WERI-Rb-1 (cell line): ENCODE results near the gene LRRC8C.

ENCODE experiments used
- DNase-seq: peaks from one replicate; pipeline ENCODE4 v3.0.0-alpha.2; 2020
- H3K27ac ChIP-seq: fragments of 250-450 bp; sonication (Bioruptor Pico); 2 replicates; pipeline ENCODE4 v1.5.1; 2020; ENCODE audit warnings: mild to moderate bottlenecking, moderate library complexity
- H3K27me3 ChIP-seq: fragments of 250-450 bp; sonication (Bioruptor Pico); 2 replicates; pipeline ENCODE4 v1.5.1; 2021; ENCODE audit warnings: mild to moderate bottlenecking, low read depth, moderate library complexity; ENCODE audit not compliant: insufficient read depth, severe bottlenecking
- H3K36me3 ChIP-seq: fragments of 250-450 bp; sonication (Bioruptor Pico); 2 replicates; pipeline ENCODE4 v1.5.1; 2020; ENCODE audit warnings: mild to moderate bottlenecking, moderate library complexity
- H3K4me3 ChIP-seq: 2 replicates; pipeline ENCODE4 v1.5.1; 2011; ENCODE audit warnings: low read depth, mild to moderate bottlenecking, control low read depth, low read length
- H3K9me3 ChIP-seq: fragments of 250-450 bp; sonication (Bioruptor Pico); 2 replicates; pipeline ENCODE4 v1.5.1; 2021; ENCODE audit warnings: mild to moderate bottlenecking, moderate library complexity; ENCODE audit not compliant: severe bottlenecking
- TF ChIP-seq, protein P1 (sequence below): IDR thresholded peaks from 2 replicates; pipeline ENCODE4 v1.5.1; 2011; ENCODE audit warnings: low read depth, mild to moderate bottlenecking, control low read depth, inconsistent platforms, low read length

The LRRC8C gene

DNA sequence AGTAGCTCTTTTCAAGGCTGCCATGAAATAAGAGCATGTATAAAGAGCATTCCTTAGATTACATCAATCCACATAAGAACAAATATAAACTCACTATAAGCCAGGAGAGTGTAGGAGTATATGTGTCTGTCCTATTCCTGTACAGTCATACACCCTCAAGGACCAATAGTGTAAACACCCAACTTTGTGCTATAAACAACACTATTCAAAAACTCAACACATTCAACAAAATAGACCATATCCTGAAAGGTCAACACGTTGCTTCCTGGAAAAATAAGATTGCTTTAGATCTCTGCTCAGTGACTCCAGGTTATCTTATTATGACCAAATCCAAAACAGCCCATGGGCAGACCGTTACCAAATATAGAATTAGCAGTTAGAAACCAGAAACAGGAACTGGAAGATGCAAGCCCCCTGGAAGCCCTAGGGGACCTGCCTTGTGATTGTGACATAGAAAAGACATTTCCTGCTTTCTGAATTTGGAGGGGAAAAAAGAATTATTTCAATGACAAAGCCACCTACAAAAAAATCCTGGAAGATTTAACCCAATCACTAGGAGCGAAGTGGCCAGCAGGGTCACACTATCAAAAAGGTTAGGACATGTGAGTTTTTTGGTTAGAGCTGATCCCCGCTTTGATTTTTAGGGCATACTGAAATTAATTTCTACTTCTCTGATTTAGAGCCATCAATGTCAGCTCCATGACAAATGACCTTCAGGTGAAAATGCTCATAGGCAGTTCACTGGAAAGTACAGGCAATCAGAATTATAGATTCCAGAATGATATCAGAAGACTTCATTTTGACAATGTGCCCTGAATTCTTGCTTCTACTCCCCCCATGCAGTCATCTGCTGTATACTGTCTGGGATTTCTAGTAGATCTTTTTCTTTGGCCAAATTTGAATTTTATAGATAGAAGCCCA lies 59.9 kb downstream of the LRRC8C start:
- H3K27me3 ChIP-seq, result no peaks in the 10 kb centered on the region
- H3K36me3 ChIP-seq, result no peaks in the 10 kb centered on the region
- DNase-seq, result no peak
- no peaks in the 10 kb centered on the region for H3K9me3 ChIP-seq
- no peak overlapping the region for H3K4me3 ChIP-seq
- TF ChIP-seq, protein P1, sequence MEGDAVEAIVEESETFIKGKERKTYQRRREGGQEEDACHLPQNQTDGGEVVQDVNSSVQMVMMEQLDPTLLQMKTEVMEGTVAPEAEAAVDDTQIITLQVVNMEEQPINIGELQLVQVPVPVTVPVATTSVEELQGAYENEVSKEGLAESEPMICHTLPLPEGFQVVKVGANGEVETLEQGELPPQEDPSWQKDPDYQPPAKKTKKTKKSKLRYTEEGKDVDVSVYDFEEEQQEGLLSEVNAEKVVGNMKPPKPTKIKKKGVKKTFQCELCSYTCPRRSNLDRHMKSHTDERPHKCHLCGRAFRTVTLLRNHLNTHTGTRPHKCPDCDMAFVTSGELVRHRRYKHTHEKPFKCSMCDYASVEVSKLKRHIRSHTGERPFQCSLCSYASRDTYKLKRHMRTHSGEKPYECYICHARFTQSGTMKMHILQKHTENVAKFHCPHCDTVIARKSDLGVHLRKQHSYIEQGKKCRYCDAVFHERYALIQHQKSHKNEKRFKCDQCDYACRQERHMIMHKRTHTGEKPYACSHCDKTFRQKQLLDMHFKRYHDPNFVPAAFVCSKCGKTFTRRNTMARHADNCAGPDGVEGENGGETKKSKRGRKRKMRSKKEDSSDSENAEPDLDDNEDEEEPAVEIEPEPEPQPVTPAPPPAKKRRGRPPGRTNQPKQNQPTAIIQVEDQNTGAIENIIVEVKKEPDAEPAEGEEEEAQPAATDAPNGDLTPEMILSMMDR, result no peak
- H3K27ac ChIP-seq, result no peak overlapping the region

DNA sequence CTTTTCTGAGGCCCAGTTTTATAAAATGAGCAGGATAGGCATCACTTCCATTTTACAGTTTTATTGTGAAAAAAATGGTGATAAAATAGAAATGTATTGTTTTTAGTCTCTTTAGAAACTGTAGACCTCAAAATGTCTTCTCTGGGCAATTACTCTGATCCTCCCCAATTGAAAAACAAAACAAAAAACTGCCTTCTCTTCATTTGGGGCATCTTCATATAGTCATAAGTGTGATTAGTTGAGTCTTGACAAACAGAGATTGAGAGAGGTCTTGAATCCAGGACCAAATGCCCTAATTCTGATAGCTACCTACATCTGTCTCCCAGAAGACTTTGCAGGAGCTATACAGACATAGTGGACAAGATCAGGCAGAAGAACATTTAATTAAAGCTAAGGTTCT lies 62.9 kb downstream of the LRRC8C start:
- TF ChIP-seq, protein P1, result no peak
- H3K27me3 ChIP-seq, result no peaks in the 10 kb centered on the region
- no peaks in the 10 kb centered on the region for H3K36me3 ChIP-seq
- no peak for DNase-seq
- H3K4me3 ChIP-seq, result no peak overlapping the region
- H3K27ac ChIP-seq, result no peak overlapping the region
- H3K9me3 ChIP-seq, result no peaks in the 10 kb centered on the region

DNA sequence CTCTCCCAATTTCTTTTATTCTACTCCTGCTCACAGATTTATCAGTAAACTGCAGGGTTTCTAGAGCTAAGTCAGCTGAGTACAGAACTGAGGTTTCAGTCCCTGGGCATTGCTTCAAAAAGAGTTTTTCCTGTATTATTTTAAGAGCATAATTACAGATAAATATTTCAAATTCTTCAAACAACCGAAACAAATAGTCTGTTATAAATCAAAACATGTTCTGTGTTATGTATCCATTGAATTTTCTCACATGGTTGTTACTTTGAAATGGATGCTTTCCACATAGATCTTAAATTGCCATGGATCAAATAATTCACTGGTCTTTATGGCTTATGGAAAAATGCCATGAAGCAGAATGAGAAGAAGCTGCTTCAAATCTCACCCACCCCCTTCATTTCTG lies 64.5 kb downstream of the LRRC8C start:
- no peaks in the 10 kb centered on the region for H3K36me3 ChIP-seq
- DNase-seq, result no peak
- H3K9me3 ChIP-seq, result no peaks in the 10 kb centered on the region
- no peak overlapping the region for H3K4me3 ChIP-seq
- TF ChIP-seq, protein P1, result no peak
- H3K27me3 ChIP-seq, result no peaks in the 10 kb centered on the region
- H3K27ac ChIP-seq, result no peak overlapping the region

DNA sequence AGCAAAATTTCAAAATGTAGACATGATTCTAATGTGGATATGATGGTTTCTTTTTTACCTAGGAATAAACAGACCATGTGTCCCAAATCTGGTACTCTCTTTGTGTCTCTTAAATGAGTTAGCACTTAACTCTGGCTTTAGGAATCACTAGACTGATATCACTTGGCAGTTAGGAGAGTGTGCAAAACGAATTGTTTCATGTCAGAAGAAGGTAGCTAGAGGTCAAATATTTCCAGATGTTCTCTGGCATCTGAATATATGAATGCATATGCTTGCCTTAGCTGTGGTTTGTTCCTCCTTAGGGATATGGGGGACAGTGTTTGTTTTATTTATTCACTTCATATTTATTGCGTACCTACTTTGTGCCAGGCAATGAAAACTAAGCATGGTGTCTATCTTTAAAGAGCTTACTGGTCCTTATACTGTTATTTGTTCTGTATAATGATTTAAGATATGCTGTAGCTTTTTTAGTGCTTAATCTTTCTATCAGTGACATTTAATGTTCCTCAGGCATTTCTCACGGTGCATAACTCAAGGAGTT lies 65.2 kb downstream of the LRRC8C start:
- no peak overlapping the region for H3K4me3 ChIP-seq
- TF ChIP-seq, protein P1, result no peak
- H3K27me3 ChIP-seq, result no peaks in the 10 kb centered on the region
- no peaks in the 10 kb centered on the region for H3K9me3 ChIP-seq
- no peak for DNase-seq
- H3K36me3 ChIP-seq, result no peaks in the 10 kb centered on the region
- no peak overlapping the region for H3K27ac ChIP-seq

DNA sequence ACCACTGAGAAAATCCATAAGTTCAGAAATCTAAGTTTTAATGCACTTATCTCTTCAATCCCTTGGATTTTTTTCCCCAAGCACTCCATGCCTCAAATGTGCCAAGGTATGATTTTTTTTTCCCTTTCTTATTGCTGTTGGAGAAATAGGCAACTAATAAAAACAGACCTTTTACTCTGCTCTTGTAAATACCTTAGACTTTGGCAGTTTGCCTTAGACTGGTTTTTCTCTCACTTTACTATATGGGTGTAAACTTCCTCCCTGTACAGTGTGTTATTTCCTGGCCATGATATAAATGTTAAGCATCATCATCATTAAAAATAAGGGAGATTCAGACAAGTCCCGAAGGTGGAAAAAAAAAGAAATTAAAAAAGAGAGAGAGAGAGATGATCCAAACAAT lies 65.7 kb downstream of the LRRC8C start:
- TF ChIP-seq, protein P1, result no peak
- no peaks in the 10 kb centered on the region for H3K36me3 ChIP-seq
- H3K9me3 ChIP-seq, result no peaks in the 10 kb centered on the region
- no peak overlapping the region for H3K27ac ChIP-seq
- H3K4me3 ChIP-seq, result no peak overlapping the region
- DNase-seq, result no peak
- H3K27me3 ChIP-seq, result no peaks in the 10 kb centered on the region
